Testis (tissue), 2 donors: ENCODE results near the gene TMED10.

Source experiments
- CTCF ChIP-seq, 3 experiments: fragments of 450-650 bp in 2 of 3; fragments of 200-600 bp in 1 of 3; sonication (generic) in 1 of 3; IDR thresholded peaks; one replicate each; pipeline ENCODE4 v1.5.1; 2016 to 2019; ENCODE audit warnings: antibody characterized with exemption in 3 of 3, mild to moderate bottlenecking in 2 of 3, moderate library complexity in 1 of 3
- POLR2A ChIP-seq: fragments of 450-650 bp; IDR thresholded peaks from one replicate; pipeline ENCODE4 v1.6.1; 2017; ENCODE audit warnings: antibody characterized with exemption, mild to moderate bottlenecking, moderate library complexity

- TF ChIP-seq POLR2A = no peak
- TF ChIP-seq CTCF (IDR thresholded peaks at IDR 0.05) = no peak
Measured at GRCh38 chr14:75127903-75128595, 48.4 kb downstream of the TMED10 start.
